ENCODE data around the gene OOSP4A. TPM values are rescaled to one million over a fixed set of nuclear protein-coding genes. Genes with fewer than 3 reads are reported as not detected.

Gene OOSP4A
- polyA plus RNA-seq, 2 of the 4 experiments (the other 2 are of a cell fraction): not detected

DNA sequence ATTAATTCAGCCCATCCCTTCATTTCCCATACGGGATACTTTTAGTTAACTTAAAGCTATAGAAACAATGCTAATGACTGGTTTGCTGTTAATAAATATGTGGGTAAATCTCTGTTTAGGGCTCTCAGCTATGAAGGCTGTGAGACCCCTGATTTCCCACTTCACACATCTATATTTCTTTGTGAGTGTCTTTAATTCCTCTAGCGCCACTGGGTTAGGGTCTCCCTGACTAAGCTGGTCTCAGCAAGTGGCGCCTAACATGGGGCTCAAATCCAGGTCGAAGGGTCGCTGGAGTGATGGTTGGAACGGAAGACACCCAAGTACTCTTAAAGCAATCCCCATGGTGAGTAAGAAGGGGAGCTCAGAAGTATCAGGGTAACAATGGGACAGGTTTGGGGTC, 40.0 kb upstream of the OOSP4A start:
- Histone ChIP-seq H3K4me2 (no peak overlapping the region), H3K27ac (no peak overlapping the region), H3K4me3 (no peak overlapping the region), H3K9me3 (peaks cover 16% of the 10 kb centered on the region), H3K4me1 (no peaks in the 10 kb centered on the region)
- no peak for ATAC-seq
- no peak for DNase-seq (ENCODE audit: low read depth in 1 of 2, low spot score in 1 of 2)
- TF ChIP-seq RARB (CRISPR knock-in tag; IDR thresholded peaks at IDR 0.05): no peak
- TF ChIP-seq, protein P1, sequence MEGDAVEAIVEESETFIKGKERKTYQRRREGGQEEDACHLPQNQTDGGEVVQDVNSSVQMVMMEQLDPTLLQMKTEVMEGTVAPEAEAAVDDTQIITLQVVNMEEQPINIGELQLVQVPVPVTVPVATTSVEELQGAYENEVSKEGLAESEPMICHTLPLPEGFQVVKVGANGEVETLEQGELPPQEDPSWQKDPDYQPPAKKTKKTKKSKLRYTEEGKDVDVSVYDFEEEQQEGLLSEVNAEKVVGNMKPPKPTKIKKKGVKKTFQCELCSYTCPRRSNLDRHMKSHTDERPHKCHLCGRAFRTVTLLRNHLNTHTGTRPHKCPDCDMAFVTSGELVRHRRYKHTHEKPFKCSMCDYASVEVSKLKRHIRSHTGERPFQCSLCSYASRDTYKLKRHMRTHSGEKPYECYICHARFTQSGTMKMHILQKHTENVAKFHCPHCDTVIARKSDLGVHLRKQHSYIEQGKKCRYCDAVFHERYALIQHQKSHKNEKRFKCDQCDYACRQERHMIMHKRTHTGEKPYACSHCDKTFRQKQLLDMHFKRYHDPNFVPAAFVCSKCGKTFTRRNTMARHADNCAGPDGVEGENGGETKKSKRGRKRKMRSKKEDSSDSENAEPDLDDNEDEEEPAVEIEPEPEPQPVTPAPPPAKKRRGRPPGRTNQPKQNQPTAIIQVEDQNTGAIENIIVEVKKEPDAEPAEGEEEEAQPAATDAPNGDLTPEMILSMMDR (IDR thresholded peaks at IDR 0.05): no peak
- TF ChIP-seq NPAS2 (CRISPR knock-in tag; IDR thresholded peaks at IDR 0.05; ENCODE audit: borderline replicate concordance): no peak
- TF ChIP-seq, protein P2, sequence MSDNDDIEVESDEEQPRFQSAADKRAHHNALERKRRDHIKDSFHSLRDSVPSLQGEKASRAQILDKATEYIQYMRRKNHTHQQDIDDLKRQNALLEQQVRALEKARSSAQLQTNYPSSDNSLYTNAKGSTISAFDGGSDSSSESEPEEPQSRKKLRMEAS (IDR thresholded peaks at IDR 0.05): no peak
- TF ChIP-seq ZFP36 (IDR thresholded peaks at IDR 0.05; ENCODE audit: borderline replicate concordance, partially characterized antibody): no peak
- TF ChIP-seq, protein P3, sequence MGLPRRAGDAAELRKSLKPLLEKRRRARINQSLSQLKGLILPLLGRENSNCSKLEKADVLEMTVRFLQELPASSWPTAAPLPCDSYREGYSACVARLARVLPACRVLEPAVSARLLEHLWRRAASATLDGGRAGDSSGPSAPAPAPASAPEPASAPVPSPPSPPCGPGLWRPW (IDR thresholded peaks at IDR 0.05): no peak
- TF ChIP-seq, protein P4, sequence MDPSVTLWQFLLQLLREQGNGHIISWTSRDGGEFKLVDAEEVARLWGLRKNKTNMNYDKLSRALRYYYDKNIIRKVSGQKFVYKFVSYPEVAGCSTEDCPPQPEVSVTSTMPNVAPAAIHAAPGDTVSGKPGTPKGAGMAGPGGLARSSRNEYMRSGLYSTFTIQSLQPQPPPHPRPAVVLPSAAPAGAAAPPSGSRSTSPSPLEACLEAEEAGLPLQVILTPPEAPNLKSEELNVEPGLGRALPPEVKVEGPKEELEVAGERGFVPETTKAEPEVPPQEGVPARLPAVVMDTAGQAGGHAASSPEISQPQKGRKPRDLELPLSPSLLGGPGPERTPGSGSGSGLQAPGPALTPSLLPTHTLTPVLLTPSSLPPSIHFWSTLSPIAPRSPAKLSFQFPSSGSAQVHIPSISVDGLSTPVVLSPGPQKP (IDR thresholded peaks at IDR 0.05; ENCODE audit: low read depth, low read length): no peak
- no peak for TF ChIP-seq EHF (CRISPR knock-in tag; IDR thresholded peaks at IDR 0.05)
- TF ChIP-seq CBX8 (IDR thresholded peaks at IDR 0.05): no peak
- ChIA-PET CTCF (interaction anchor here (1.2 kb wide), 1 partner anchor 101 kb away, joined by 3 read pairs; no protein-coding TSS in a partner anchor), POLR2A (no interaction called here)
- WGBS (ENCODE audit: missing lambda C conversion rate): 13% methylated on average over 5 of the region's 6 CpGs
- FAIRE-seq: no peak

DNA sequence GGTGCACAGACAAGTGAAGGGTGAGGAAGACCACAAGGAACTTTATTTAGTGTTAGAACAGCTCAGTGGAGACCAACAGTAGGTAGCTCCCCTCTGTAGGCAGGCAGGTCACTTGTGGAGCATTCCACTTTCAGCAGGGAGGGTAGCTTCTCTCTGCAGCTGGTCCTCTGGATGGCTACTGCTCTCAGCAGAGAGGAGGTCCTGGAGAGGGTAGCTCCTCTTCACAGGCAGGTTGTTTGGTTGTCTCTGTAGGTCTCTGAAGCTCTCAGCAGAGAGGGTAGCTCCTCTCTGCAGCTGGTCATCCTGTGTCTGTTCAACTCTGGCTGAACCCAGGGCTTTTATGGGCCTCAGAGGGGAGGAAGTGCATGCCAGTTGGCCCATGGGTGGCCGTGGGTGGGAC, 32.1 kb upstream of the OOSP4A start:
- ATAC-seq (no peak; a peak in 1 of 6 replicates), FAIRE-seq (no peak), DNase-seq (ENCODE audit: low read depth in 1 of 2, low spot score in 1 of 2) (no peak)
- Histone ChIP-seq H3K9me3 (no peaks in the 10 kb centered on the region), H3K4me3 (no peak overlapping the region), H3K27ac (no peak overlapping the region), H3K4me2 (no peak overlapping the region), H3K4me1 (no peaks in the 10 kb centered on the region)
- TF ChIP-seq CEBPB (IDR thresholded peaks at IDR 0.05): no peak
- TF ChIP-seq FOSL2 (IDR thresholded peaks at IDR 0.05): no peak
- TF ChIP-seq FOSL2 (CRISPR knock-in tag; IDR thresholded peaks at IDR 0.05): no peak
- TF ChIP-seq MYC (IDR thresholded peaks at IDR 0.05; ENCODE audit: borderline replicate concordance, low read length): no peak
- TF ChIP-seq, protein P5, sequence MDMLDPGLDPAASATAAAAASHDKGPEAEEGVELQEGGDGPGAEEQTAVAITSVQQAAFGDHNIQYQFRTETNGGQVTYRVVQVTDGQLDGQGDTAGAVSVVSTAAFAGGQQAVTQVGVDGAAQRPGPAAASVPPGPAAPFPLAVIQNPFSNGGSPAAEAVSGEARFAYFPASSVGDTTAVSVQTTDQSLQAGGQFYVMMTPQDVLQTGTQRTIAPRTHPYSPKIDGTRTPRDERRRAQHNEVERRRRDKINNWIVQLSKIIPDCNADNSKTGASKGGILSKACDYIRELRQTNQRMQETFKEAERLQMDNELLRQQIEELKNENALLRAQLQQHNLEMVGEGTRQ (IDR thresholded peaks at IDR 0.05): no peak
- no peak for TF ChIP-seq HDAC2 (IDR thresholded peaks at IDR 0.05)
- TF ChIP-seq EP300 (IDR thresholded peaks at IDR 0.05): no peak
- TF ChIP-seq RCOR1 (IDR thresholded peaks at IDR 0.05; ENCODE audit: low read depth, low read length): no peak
- TF ChIP-seq, protein P6, sequence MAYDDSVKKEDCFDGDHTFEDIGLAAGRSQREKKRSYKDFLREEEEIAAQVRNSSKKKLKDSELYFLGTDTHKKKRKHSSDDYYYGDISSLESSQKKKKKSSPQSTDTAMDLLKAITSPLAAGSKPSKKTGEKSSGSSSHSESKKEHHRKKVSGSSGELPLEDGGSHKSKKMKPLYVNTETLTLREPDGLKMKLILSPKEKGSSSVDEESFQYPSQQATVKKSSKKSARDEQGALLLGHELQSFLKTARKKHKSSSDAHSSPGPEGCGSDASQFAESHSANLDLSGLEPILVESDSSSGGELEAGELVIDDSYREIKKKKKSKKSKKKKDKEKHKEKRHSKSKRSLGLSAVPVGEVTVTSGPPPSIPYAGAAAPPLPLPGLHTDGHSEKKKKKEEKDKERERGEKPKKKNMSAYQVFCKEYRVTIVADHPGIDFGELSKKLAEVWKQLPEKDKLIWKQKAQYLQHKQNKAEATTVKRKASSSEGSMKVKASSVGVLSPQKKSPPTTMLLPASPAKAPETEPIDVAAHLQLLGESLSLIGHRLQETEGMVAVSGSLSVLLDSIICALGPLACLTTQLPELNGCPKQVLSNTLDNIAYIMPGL (CRISPR knock-in tag; IDR thresholded peaks at IDR 0.05; ENCODE audit: borderline replicate concordance): no peak
- TF ChIP-seq, protein P7, sequence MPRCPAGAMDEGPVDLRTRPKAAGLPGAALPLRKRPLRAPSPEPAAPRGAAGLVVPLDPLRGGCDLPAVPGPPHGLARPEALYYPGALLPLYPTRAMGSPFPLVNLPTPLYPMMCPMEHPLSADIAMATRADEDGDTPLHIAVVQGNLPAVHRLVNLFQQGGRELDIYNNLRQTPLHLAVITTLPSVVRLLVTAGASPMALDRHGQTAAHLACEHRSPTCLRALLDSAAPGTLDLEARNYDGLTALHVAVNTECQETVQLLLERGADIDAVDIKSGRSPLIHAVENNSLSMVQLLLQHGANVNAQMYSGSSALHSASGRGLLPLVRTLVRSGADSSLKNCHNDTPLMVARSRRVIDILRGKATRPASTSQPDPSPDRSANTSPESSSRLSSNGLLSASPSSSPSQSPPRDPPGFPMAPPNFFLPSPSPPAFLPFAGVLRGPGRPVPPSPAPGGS (IDR thresholded peaks at IDR 0.05): no peak
- TF ChIP-seq JUN (IDR thresholded peaks at IDR 0.05): no peak
- TF ChIP-seq, protein P8, sequence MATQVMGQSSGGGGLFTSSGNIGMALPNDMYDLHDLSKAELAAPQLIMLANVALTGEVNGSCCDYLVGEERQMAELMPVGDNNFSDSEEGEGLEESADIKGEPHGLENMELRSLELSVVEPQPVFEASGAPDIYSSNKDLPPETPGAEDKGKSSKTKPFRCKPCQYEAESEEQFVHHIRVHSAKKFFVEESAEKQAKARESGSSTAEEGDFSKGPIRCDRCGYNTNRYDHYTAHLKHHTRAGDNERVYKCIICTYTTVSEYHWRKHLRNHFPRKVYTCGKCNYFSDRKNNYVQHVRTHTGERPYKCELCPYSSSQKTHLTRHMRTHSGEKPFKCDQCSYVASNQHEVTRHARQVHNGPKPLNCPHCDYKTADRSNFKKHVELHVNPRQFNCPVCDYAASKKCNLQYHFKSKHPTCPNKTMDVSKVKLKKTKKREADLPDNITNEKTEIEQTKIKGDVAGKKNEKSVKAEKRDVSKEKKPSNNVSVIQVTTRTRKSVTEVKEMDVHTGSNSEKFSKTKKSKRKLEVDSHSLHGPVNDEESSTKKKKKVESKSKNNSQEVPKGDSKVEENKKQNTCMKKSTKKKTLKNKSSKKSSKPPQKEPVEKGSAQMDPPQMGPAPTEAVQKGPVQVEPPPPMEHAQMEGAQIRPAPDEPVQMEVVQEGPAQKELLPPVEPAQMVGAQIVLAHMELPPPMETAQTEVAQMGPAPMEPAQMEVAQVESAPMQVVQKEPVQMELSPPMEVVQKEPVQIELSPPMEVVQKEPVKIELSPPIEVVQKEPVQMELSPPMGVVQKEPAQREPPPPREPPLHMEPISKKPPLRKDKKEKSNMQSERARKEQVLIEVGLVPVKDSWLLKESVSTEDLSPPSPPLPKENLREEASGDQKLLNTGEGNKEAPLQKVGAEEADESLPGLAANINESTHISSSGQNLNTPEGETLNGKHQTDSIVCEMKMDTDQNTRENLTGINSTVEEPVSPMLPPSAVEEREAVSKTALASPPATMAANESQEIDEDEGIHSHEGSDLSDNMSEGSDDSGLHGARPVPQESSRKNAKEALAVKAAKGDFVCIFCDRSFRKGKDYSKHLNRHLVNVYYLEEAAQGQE (IDR thresholded peaks at IDR 0.05): no peak
- TF ChIP-seq RAD21 (conservative IDR thresholded peaks at IDR 0.05 in 1 of 2, IDR thresholded peaks at IDR 0.05 in 1 of 2): no peak
- TF ChIP-seq ZC3H11A (IDR thresholded peaks at IDR 0.05): no peak
- WGBS (ENCODE audit: missing lambda C conversion rate): 0% methylated on average over 1 of the region's 1 CpG
- CTCF ChIA-PET: interaction anchor here (1.6 kb wide), 1 partner anchor 13 kb away, joined by 3 read pairs; no protein-coding TSS in a partner anchor
- POLR2A ChIA-PET: no interaction called here

Data from A549 (cell line).